CD8-positive, alpha-beta memory T cell (primary cell): ENCODE measurements around the gene CADM2. TPM values are rescaled to one million over a fixed set of nuclear protein-coding genes. Genes with fewer than 3 reads are reported as not detected.
"Not testable (repeated sequence)": the region's sequence is repeated elsewhere in the genome, so short reads cannot be mapped to it uniquely, and the experiment has no call there.

ENCODE experiments used
- CTCF ChIA-PET: fragments of 350-600 bp; sonication (Branson Sonifier 250); formaldehyde crosslinking; loops from one replicate; lab custom pipeline; 2021; ENCODE audit warnings: antibody characterized with exemption; lab: Charles Lee
- POLR2A ChIA-PET: fragments of 350-600 bp; sonication (Branson Sonifier 250); formaldehyde crosslinking; loops from one replicate; lab custom pipeline; 2021; ENCODE audit warnings: antibody characterized with exemption; lab: Charles Lee
- DNase-seq, 5 donors: peaks; one replicate each; pipeline versions ENCODE4 v3.0.0 to v3.0.0-alpha.2; 2020 to 2022; ENCODE audit warnings: mixed read lengths in 1 of 5
- H3K27ac ChIP-seq: one replicate; pipeline ENCODE4 v1.7.0; 2013; ENCODE audit warnings: low read depth, mild to moderate bottlenecking, low read length, moderate library complexity
- H3K27me3 ChIP-seq: 2 replicates; pipeline ENCODE4 v1.7.0; 2013; ENCODE audit warnings: low read length, mild to moderate bottlenecking; ENCODE audit not compliant: insufficient read depth, poor library complexity, severe bottlenecking
- H3K36me3 ChIP-seq: 2 replicates; pipeline ENCODE4 v1.7.0; 2013; ENCODE audit warnings: mild to moderate bottlenecking, low read length, moderate library complexity; ENCODE audit not compliant: insufficient read depth
- H3K4me1 ChIP-seq: 2 replicates; pipeline ENCODE4 v1.7.0; 2013; ENCODE audit warnings: mild to moderate bottlenecking, low read length, moderate library complexity; ENCODE audit not compliant: insufficient read depth
- H3K4me3 ChIP-seq: 2 replicates; pipeline ENCODE4 v1.7.0; 2013; ENCODE audit warnings: mild to moderate bottlenecking, low read length
- H3K9me3 ChIP-seq: 2 replicates; pipeline ENCODE4 v1.7.0; 2013; ENCODE audit warnings: mild to moderate bottlenecking, low read length
- H3K27ac Mint-ChIP-seq, 8 donors: one replicate each; pipeline ENCODE4 v1.8.0; 2020 to 2021; ENCODE audit warnings: mixed read lengths in 8 of 8, mild to moderate bottlenecking in 6 of 8, inconsistent platforms in 3 of 8, moderate library complexity in 3 of 8
- H3K27me3 Mint-ChIP-seq, 2 donors: one replicate each; pipeline ENCODE4 v1.8.0; 2020 to 2021; ENCODE audit warnings: mixed read lengths in 2 of 2, mild to moderate bottlenecking in 1 of 2, moderate library complexity in 1 of 2
- H3K36me3 Mint-ChIP-seq, 3 donors: one replicate each; pipeline ENCODE4 v1.8.0; 2020 to 2021; ENCODE audit warnings: mixed read lengths in 3 of 3, inconsistent platforms in 1 of 3, mild to moderate bottlenecking in 1 of 3
- H3K4me1 Mint-ChIP-seq, 3 donors: one replicate each; pipeline ENCODE4 v1.8.0; 2020 to 2021; ENCODE audit warnings: mixed read lengths in 3 of 3, inconsistent platforms in 1 of 3, mild to moderate bottlenecking in 1 of 3
- H3K4me3 Mint-ChIP-seq, 7 donors: one replicate each; pipeline ENCODE4 v1.8.0; 2020 to 2021; ENCODE audit warnings: mixed read lengths in 7 of 7, mild to moderate bottlenecking in 6 of 7, moderate library complexity in 4 of 7, inconsistent platforms in 2 of 7
- H3K9me3 Mint-ChIP-seq, 5 donors: one replicate each; pipeline ENCODE4 v1.8.0; 2020 to 2022; ENCODE audit warnings: mixed read lengths in 5 of 5, mild to moderate bottlenecking in 3 of 5, moderate library complexity in 2 of 5, inconsistent platforms in 1 of 5
- polyA plus RNA-seq: library from polyadenylated mRNA; unstranded; fragments of 300-500 nt; fragmentation: Illumina TruSeq; gene quantifications from one replicate; pipeline ENCODE4 v1.2.3, GENCODE V29; 2021
- total RNA-seq, 2 experiments: library from RNA; stranded (reverse); gene quantifications; one replicate each; pipeline ENCODE4 v1.2.3, GENCODE V29; 2021

Gene CADM2
- under 1 TPM; 0.22 to 0.27 TPM for total RNA-seq
- not detected for polyA plus RNA-seq

DNA sequence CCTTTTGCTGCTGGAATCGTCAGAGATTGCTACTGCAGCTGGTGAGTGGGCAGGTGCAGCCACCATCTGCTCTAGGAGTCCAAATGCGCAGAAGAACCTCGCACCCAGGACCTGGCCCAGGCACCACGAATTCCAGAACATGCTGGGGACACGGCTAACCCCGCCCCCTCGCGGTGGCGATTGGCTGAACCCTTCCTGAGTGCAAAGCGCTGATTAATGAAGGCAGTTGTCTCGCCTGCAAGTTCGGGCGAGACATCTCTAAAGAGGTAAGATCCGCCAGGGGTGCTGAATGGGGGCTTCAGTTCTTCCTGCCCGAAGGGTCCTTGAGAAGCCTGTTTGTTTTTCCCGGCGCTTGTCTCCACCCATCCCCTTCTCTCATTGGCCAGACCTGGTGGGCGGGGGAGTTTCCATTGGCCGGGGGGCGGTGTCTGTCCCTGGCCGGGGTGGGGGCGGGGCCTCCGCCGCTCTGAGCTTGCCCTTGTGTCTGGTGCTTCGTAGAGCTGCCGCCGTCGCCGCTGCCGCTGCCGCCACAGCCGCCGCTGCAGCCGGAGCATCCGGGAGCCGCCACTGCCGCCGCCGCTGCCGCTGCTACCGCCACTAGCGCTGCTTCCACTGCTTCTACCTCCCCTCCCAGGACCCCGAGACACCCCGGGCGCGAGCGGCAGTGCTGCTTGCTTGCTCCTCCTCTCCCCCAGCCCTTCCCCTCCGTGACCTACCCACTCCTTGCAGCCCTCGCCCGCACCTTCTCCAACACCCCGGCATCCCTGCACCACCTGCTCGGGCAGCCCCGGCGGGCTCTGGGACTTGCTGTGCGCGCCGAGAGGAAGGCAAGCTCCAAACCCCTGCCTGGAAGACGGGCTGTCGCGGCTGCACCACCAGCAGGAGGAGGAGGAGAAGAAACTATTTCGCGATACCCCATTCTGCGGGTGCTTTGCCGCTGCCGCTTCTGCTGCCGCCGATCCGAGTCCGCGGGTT is at the start of gene CADM2:
TSS of gene CADM2 (plus strand) at position 495 of the 975 bp plus-strand sequence.
- H3K4me1 Mint-ChIP-seq = peaks cover 5 to 20% (median 6%) of the 10 kb centered on the region in 3 donors
- no peaks in the 10 kb centered on the region for H3K9me3 ChIP-seq
- DNase-seq = peak; percentile 5 to 59 (median 21)
- H3K4me3 Mint-ChIP-seq = peak within 1 kb of the TSS; percentile 40 to 72 (median 57)
- H3K36me3 Mint-ChIP-seq = peaks cover 0 to 1% (median 0%) of the 10 kb centered on the region in 3 donors
- H3K4me3 ChIP-seq = peak within 1 kb of the TSS; percentile 19
- H3K27ac ChIP-seq = no peak within 1 kb of the TSS
- ChIA-PET POLR2A (no interaction called here), CTCF (interaction anchor here (1.4 kb wide), 1 partner anchor 9 kb away, joined by 3 read pairs; no protein-coding TSS in a partner anchor)
- H3K27me3 ChIP-seq = no peaks in the 10 kb centered on the region
- H3K27ac Mint-ChIP-seq = peak within 1 kb of the TSS in 1 of 8 donors; percentile 11
- no peaks in the 10 kb centered on the region for H3K36me3 ChIP-seq
- peaks cover 4% of the 10 kb centered on the region for H3K4me1 ChIP-seq
- H3K27me3 Mint-ChIP-seq = peaks cover 23 to 27% of the 10 kb centered on the region in 2 donors
- peaks cover 0 to 22% (median 10%) of the 10 kb centered on the region in 5 donors for H3K9me3 Mint-ChIP-seq

DNA sequence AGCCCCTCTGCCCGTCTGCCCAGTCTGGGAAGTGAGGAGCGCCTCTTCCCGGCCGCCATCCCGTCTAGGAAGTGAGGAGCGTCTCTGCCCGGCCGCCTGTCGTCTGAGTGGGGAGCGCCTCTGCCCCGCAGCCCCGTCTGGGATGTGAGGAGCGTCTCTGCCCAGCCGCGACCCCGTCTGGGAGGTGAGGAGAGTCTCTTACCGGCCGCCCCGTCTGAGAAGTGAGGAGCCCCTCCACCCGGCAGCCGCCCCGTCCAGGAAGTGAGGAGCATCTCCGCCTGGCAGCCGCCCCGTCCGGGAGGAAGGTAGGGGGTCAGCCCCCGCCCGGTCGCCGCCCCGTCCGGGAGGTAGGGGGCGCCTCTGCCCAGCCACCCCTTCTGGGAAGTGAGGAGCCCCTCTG is 40.2 kb upstream of the CADM2 start:
- CTCF ChIA-PET, H3K36me3 ChIP-seq, H3K4me3 Mint-ChIP-seq, H3K4me3 ChIP-seq, H3K27ac ChIP-seq, H3K4me1 ChIP-seq, H3K9me3 ChIP-seq, H3K4me1 Mint-ChIP-seq, H3K27me3 ChIP-seq, H3K36me3 Mint-ChIP-seq, POLR2A ChIA-PET, H3K27me3 Mint-ChIP-seq, DNase-seq: not testable (repeated sequence)
- Mint-ChIP-seq H3K27ac (peak overlapping the region in 1 of 8 donors; percentile 61), H3K9me3 (peaks cover 6 to 24% (median 16%) of the 10 kb centered on the region in 5 donors)

DNA sequence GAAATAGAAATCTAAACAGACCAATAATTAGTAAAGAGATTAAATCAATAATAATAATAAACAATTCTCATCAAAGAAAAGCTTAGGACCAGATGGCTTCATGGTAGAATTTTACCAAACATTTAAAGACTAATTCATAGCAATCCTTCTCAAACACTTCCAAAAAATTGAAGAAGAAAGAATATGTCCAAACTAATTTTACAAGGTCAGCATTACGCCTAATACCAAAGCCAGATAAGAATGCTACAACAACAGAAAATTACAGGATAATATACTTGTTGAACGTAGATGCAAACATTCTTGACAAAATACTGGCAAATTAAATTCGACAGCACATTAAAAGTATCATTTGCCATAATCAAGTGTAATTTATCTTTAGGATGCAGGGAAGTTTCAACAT is 36.1 kb upstream of the CADM2 start:
- peaks cover 0 to 2% (median 0%) of the 10 kb centered on the region in 3 donors for H3K36me3 Mint-ChIP-seq
- DNase-seq = no peak
- H3K27ac Mint-ChIP-seq = no peak overlapping the region
- H3K4me1 Mint-ChIP-seq = no peaks in the 10 kb centered on the region
- no peaks in the 10 kb centered on the region for H3K27me3 Mint-ChIP-seq
- no peaks in the 10 kb centered on the region for H3K4me1 ChIP-seq
- CTCF ChIA-PET = no interaction called here
- H3K27ac ChIP-seq = no peak overlapping the region
- H3K9me3 Mint-ChIP-seq = peaks cover 6 to 27% (median 11%) of the 10 kb centered on the region in 5 donors
- no peak overlapping the region for H3K4me3 ChIP-seq
- H3K9me3 ChIP-seq = no peaks in the 10 kb centered on the region
- no peak overlapping the region for H3K4me3 Mint-ChIP-seq
- H3K27me3 ChIP-seq = no peaks in the 10 kb centered on the region
- POLR2A ChIA-PET = no interaction called here
- no peaks in the 10 kb centered on the region for H3K36me3 ChIP-seq

DNA sequence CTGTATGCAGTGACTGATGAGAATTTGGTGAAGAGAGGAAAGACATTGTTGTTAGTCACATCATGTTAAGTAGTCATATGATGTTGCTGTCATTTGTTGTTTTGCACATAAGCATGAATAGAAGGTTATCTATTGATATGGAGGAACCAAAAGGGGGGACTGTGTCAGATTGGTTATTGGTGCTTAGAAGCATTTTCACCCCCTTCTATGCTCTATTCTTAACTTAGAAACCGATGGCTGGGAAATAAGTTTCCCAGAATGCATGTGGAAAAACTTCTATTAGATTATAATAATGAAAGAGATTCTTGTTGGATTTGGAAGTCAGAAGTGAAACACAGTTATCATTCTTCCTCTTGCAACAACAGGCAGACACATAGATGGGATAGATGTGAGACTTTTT is 33.2 kb upstream of the CADM2 start:
- no peaks in the 10 kb centered on the region for H3K36me3 Mint-ChIP-seq
- no peak overlapping the region for H3K4me3 Mint-ChIP-seq
- no peaks in the 10 kb centered on the region for H3K4me1 ChIP-seq
- H3K9me3 Mint-ChIP-seq = peaks cover 3 to 44% (median 8%) of the 10 kb centered on the region in 5 donors
- CTCF ChIA-PET = no interaction called here
- no peak for DNase-seq
- H3K27me3 ChIP-seq = no peaks in the 10 kb centered on the region
- H3K4me3 ChIP-seq = no peak overlapping the region
- H3K27ac ChIP-seq = no peak overlapping the region
- no peaks in the 10 kb centered on the region for H3K27me3 Mint-ChIP-seq
- no peaks in the 10 kb centered on the region for H3K4me1 Mint-ChIP-seq
- no peaks in the 10 kb centered on the region for H3K36me3 ChIP-seq
- POLR2A ChIA-PET = no interaction called here
- H3K27ac Mint-ChIP-seq = no peak overlapping the region
- no peaks in the 10 kb centered on the region for H3K9me3 ChIP-seq

DNA sequence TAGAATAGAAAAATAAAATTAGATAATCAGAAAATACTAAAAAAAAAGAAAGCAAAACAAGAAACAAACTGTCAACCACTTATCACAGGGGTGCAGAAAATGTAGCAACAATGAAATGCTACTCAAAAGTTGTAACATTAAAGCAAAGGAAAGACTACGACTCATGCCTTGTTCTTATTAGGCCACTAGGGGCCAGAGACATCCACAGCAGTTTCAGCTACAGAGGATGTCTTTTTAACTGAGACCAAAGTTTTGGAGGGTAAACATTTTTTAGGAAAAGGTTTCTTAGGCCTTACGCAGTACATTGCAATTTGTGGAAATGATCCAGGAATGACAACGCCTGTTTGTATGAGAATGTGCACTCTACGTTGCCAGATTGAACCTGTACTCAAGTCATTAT is 15.4 kb upstream of the CADM2 start:
- Histone ChIP-seq H3K4me3 (no peak overlapping the region), H3K36me3 (no peaks in the 10 kb centered on the region), H3K4me1 (no peaks in the 10 kb centered on the region), H3K27ac (no peak overlapping the region), H3K9me3 (no peaks in the 10 kb centered on the region), H3K27me3 (no peaks in the 10 kb centered on the region)
- Mint-ChIP-seq H3K4me3 (no peak overlapping the region), H3K27me3 (no peaks in the 10 kb centered on the region), H3K27ac (no peak overlapping the region), H3K36me3 (no peaks in the 10 kb centered on the region), H3K9me3 (peaks cover 3 to 16% (median 6%) of the 10 kb centered on the region in 5 donors), H3K4me1 (no peaks in the 10 kb centered on the region)
- POLR2A ChIA-PET = no interaction called here
- no peak for DNase-seq
- CTCF ChIA-PET = no interaction called here

DNA sequence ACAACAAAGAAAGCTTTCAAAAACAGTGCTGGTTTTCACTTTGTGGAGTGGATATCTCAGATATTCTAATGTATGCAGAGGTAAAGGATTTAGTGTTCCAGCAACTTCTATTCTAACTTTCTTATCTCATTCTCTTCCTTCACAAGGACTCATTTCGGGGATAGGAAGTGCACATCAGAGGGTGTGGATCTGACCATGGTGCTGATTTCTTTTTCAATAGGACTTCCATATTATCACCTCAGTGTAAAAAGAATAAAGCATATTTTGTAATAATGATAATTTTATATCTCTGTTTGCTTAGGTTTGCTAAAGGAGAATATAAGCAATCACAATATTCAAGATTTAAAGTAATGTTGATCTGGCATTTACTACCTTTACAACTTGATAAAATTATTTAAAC is 12.5 kb upstream of the CADM2 start:
- no peaks in the 10 kb centered on the region for H3K27me3 Mint-ChIP-seq
- Histone ChIP-seq H3K36me3 (no peaks in the 10 kb centered on the region), H3K4me1 (no peaks in the 10 kb centered on the region), H3K4me3 (no peak overlapping the region), H3K27ac (no peak overlapping the region), H3K9me3 (no peaks in the 10 kb centered on the region), H3K27me3 (no peaks in the 10 kb centered on the region)
- no peak for DNase-seq
- no peak overlapping the region for H3K27ac Mint-ChIP-seq
- POLR2A ChIA-PET = no interaction called here
- CTCF ChIA-PET = no interaction called here
- no peak overlapping the region for H3K4me3 Mint-ChIP-seq
- H3K36me3 Mint-ChIP-seq = no peaks in the 10 kb centered on the region
- H3K4me1 Mint-ChIP-seq = no peaks in the 10 kb centered on the region
- H3K9me3 Mint-ChIP-seq = peaks cover 5 to 29% (median 9%) of the 10 kb centered on the region in 5 donors

DNA sequence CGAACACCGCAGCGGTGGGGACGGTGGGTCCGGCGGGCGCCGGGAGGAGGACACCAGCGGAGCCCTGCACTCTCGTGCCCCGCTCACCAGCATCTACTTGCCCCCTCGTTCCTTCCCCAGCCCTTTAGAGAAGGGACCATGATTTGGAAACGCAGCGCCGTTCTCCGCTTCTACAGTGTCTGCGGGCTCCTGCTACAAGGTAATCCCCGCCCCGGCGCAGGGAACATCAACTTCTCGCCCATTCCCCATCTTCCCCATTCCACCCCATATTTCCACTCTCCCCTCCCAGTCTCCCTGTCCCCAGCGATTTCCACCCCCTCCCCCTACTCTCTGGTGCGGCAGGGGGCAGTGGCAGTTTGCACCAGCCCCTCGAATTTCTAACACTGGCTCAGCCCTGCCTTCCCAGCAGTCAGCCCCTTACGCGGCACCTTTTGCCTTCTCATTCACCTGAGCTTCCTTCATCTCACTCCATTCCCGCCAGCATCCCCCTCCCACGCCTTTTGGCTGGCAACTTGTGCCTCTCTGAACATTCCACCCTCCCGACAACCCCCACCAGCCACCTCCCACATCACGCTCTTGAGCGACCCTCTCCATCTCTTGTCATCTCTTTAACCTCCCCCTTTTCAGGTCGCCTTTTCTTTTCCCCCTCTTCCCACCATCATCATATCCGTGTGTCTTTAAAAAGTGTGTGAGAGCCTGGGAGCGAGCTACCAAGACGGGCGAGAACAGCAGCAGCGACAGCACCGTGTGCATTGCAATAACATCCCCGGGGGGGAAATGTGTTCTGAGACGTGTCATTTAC is 882 bp downstream of the CADM2 start:
- ChIA-PET CTCF (interaction anchor here (1.4 kb wide), 1 partner anchor 8 kb away, joined by 3 read pairs; no protein-coding TSS in a partner anchor), POLR2A (no interaction called here)
- Mint-ChIP-seq H3K4me3 (peak overlapping the region in 5 of 7 donors; percentile 6 to 69 (median 52)), H3K27ac (peak overlapping the region in 1 of 8 donors; percentile 11), H3K9me3 (peaks cover 5 to 22% (median 12%) of the 10 kb centered on the region in 5 donors), H3K36me3 (peaks cover 0 to 1% (median 0%) of the 10 kb centered on the region in 3 donors), H3K4me1 (peaks cover 5 to 20% (median 6%) of the 10 kb centered on the region in 3 donors), H3K27me3 (peaks cover 23 to 27% of the 10 kb centered on the region in 2 donors)
- Histone ChIP-seq H3K36me3 (no peaks in the 10 kb centered on the region), H3K27ac (no peak overlapping the region), H3K4me3 (peak overlapping the region; percentile 19), H3K4me1 (peaks cover 4% of the 10 kb centered on the region), H3K27me3 (no peaks in the 10 kb centered on the region), H3K9me3 (no peaks in the 10 kb centered on the region)
- no peak for DNase-seq
